Smooth muscle cell of the pulmonary artery (primary cell): ENCODE data around the gene DDR2. TPM values are rescaled to one million over a fixed set of nuclear protein-coding genes. Genes with fewer than 3 reads are reported as not detected.

ENCODE experiments used
- total RNA-seq: library from RNA; depleted of rRNA; stranded (reverse); fragments of >200 nt; gene quantifications from 2 replicates; pipeline ENCODE4 v1.2.3, GENCODE V29; 2014

DDR2 gene
- 282 and 310 TPM in 2 replicates for total RNA-seq

DNA sequence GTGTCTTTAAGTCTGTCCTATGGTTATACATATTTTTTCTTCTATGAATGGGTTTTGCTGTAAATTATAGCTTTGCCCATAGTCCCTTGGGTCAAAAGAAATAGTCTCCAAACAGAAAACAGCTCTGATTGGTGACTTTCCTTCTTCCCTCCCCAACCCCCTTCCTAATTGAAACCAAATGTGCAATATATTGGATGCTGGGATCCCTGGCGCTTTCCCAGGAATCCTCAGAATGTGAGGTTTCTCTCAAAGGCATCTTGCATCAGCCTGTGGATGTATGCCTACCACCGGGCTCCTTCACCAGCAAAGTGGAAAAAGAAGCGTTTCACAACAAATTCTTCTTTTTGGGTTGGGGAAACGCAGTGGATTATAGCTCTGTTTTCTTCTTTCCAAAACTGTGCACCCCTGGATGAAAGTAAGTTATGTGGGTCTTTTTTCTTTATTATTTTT, at the start of gene DDR2:
TSS of gene DDR2 (plus strand) at position 248 of the 450 bp plus-strand sequence. CDS start 86,600 bp downstream, outside the sequence.

GRCh38 chr1:162790303-162790984, 158.2 kb downstream of the DDR2 start, which contains the start of gene HSD17B7:
TSS of gene HSD17B7 (plus strand) at chr1:162790702. CDS start at chr1:162790801, 99 bp downstream.

Other genes with a start within 250 kb of the DDR2 start
- not detected in 2 replicates for gene SH2D1B, start 220.3 kb upstream of the DDR2 start, total RNA-seq
- 61.4 and 63.7 TPM in 2 replicates for gene UHMK1, start 134.6 kb upstream of the DDR2 start, total RNA-seq
- 96.6 and 161 TPM in 2 replicates for gene UAP1, start 70.7 kb upstream of the DDR2 start, total RNA-seq
- 19.5 and 19.8 TPM in 2 replicates for gene HSD17B7, start 158.2 kb downstream of the DDR2 start, total RNA-seq
- gene CCDC190, start 228.7 kb downstream of the DDR2 start, total RNA-seq, result 1.3 and 1.8 TPM in 2 replicates